Measurements from ENCODE around the gene IL32. TPM values are rescaled to one million over a fixed set of nuclear protein-coding genes. Genes with fewer than 3 reads are reported as not detected.

Gene IL32
- total RNA-seq, 1 donor from 2014 or later: 79.1 TPM

DNA sequence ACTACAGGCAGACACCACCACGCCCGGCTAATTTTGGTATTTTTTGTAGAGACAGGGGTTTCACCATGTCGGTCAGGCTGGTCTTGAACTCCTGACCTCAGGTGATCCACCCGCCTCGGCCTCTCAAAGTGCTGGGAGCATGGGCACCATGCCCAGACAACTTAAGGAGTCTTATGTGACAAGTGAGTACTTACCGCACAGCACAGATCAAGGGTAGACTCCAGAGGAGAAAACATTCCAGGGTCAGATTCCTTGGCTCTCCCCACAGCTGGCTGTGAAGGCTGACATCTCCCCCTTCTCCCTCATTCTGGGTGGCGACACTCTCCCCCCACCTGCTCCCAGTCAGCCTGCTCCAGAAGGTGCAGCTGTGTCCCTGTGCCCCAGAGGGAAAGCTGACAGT is 23.0 kb downstream of the IL32 start:
- intact Hi-C loops (cut with DNase I): no loop called here
- ATAC-seq: peak; percentile 78 to 86

GRCh38 chr16:3088925-3089716 is 23.7 kb downstream of the IL32 start:
- ATAC-seq (peak; percentile 64 to 81), DNase-seq (peak; percentile 72)
- no peaks in the 10 kb centered on the region for H3K9me3 ChIP-seq
- intact Hi-C loops (cut with DNase I): no loop called here
- H3K27me3 ChIP-seq (ENCODE audit: low read depth): no peaks in the 10 kb centered on the region
- no peak for TF ChIP-seq CTCF (IDR thresholded peaks at IDR 0.05)
- no peaks in the 10 kb centered on the region for H3K36me3 ChIP-seq
- H3K4me1 ChIP-seq: peaks cover 36% of the 10 kb centered on the region
- peak overlapping the region; percentile 71 for H3K27ac ChIP-seq
- H3K4me3 ChIP-seq: no peak overlapping the region

More for the DNA sequence above, 23.0 kb downstream of the IL32 start:
- H3K4me1 ChIP-seq: peaks cover 36% of the 10 kb centered on the region
- no peak for TF ChIP-seq CTCF (IDR thresholded peaks at IDR 0.05)
- DNase-seq: peak; percentile 68
- no peak overlapping the region for H3K4me3 ChIP-seq
- no peaks in the 10 kb centered on the region for H3K27me3 ChIP-seq (ENCODE audit: low read depth)
- no peaks in the 10 kb centered on the region for H3K36me3 ChIP-seq
- H3K9me3 ChIP-seq: no peaks in the 10 kb centered on the region
- H3K27ac ChIP-seq: peak overlapping the region; percentile 85

- DNase-seq (no peak), ATAC-seq (no peak)
- no peak overlapping the region for H3K27ac ChIP-seq
- intact Hi-C loops (cut with DNase I): no loop called here
- H3K9me3 ChIP-seq: no peaks in the 10 kb centered on the region
- H3K36me3 ChIP-seq: no peaks in the 10 kb centered on the region
- no peaks in the 10 kb centered on the region for H3K27me3 ChIP-seq (ENCODE audit: low read depth)
- no peak overlapping the region for H3K4me3 ChIP-seq
- peaks cover 35% of the 10 kb centered on the region for H3K4me1 ChIP-seq
- TF ChIP-seq CTCF (IDR thresholded peaks at IDR 0.05): no peak
Observed at GRCh38 chr16:3089717-3090592, 24.5 kb downstream of the IL32 start.

- intact Hi-C loops (cut with DNase I): no loop called here
- no peak overlapping the region for H3K4me3 ChIP-seq
- H3K9me3 ChIP-seq: no peaks in the 10 kb centered on the region
- peaks cover 33% of the 10 kb centered on the region for H3K4me1 ChIP-seq
- TF ChIP-seq CTCF (IDR thresholded peaks at IDR 0.05): no peak
- DNase-seq: no peak
- no peaks in the 10 kb centered on the region for H3K27me3 ChIP-seq (ENCODE audit: low read depth)
- ATAC-seq: no peak
- no peak overlapping the region for H3K27ac ChIP-seq
- H3K36me3 ChIP-seq: no peaks in the 10 kb centered on the region
Observed at GRCh38 chr16:3091551-3091950, 26.1 kb downstream of the IL32 start.

- no peak for DNase-seq
- no peaks in the 10 kb centered on the region for H3K36me3 ChIP-seq
- no peak overlapping the region for H3K4me3 ChIP-seq
- H3K27ac ChIP-seq: no peak overlapping the region
- ATAC-seq: no peak
- H3K9me3 ChIP-seq: no peaks in the 10 kb centered on the region
- TF ChIP-seq CTCF (IDR thresholded peaks at IDR 0.05): no peak
- H3K27me3 ChIP-seq (ENCODE audit: low read depth): no peaks in the 10 kb centered on the region
- intact Hi-C loops (cut with DNase I): no loop called here
- peaks cover 25% of the 10 kb centered on the region for H3K4me1 ChIP-seq
Observed at GRCh38 chr16:3092501-3092941, 27.1 kb downstream of the IL32 start.

All from lower lobe of right lung (tissue), 2 donors.